Glutamatergic neuron (in vitro differentiated cells): ENCODE results near the gene DUS3L. TPM values are rescaled to one million over a fixed set of nuclear protein-coding genes. Genes with fewer than 3 reads are reported as not detected.

Experiments
- DNase-seq: peaks from one replicate; pipeline ENCODE4 v3.0.0; 2022
- H3K27ac Mint-ChIP-seq: one replicate; pipeline ENCODE4 v1.8.0; 2020; ENCODE audit warnings: mild to moderate bottlenecking, mixed read lengths, inconsistent platforms; ENCODE audit not compliant: unreplicated experiment
- H3K27me3 Mint-ChIP-seq: one replicate; pipeline ENCODE4 v1.8.0; 2020; ENCODE audit warnings: mild to moderate bottlenecking, moderate library complexity, mixed read lengths, inconsistent platforms; ENCODE audit not compliant: unreplicated experiment
- H3K36me3 Mint-ChIP-seq: one replicate; pipeline ENCODE4 v1.8.0; 2020; ENCODE audit warnings: mild to moderate bottlenecking, mixed read lengths, inconsistent platforms; ENCODE audit not compliant: unreplicated experiment
- H3K4me1 Mint-ChIP-seq: one replicate; pipeline ENCODE4 v1.8.0; 2020; ENCODE audit warnings: mild to moderate bottlenecking, low read depth, mixed read lengths, inconsistent platforms; ENCODE audit not compliant: unreplicated experiment
- H3K4me3 Mint-ChIP-seq: one replicate; pipeline ENCODE4 v1.8.0; 2020; ENCODE audit warnings: mild to moderate bottlenecking, mixed read lengths, inconsistent platforms; ENCODE audit not compliant: unreplicated experiment
- H3K9me3 Mint-ChIP-seq: one replicate; pipeline ENCODE4 v1.8.0; 2020; ENCODE audit warnings: mild to moderate bottlenecking, moderate library complexity, mixed read lengths, inconsistent platforms; ENCODE audit not compliant: unreplicated experiment
- total RNA-seq: library from RNA; stranded (reverse); fragmentation: NEBNext Ultra II Directional; extraction: Animal tissue kit (Norgen Biotek cat#: 25700); gene quantifications from one replicate; pipeline ENCODE4 v1.2.1, GENCODE V29; 2021; ENCODE audit not compliant: unreplicated experiment
- TF ChIP-seq, protein P1 (sequence below): fragments of 200-600 bp; sonication (generic); IDR thresholded peaks from one replicate; pipeline ENCODE4 v1.5.0; 2021; ENCODE audit not compliant: partially characterized antibody, unreplicated experiment

DUS3L gene
- total RNA-seq, 1 donor from 2014 or later, result 22.4 TPM

DNA sequence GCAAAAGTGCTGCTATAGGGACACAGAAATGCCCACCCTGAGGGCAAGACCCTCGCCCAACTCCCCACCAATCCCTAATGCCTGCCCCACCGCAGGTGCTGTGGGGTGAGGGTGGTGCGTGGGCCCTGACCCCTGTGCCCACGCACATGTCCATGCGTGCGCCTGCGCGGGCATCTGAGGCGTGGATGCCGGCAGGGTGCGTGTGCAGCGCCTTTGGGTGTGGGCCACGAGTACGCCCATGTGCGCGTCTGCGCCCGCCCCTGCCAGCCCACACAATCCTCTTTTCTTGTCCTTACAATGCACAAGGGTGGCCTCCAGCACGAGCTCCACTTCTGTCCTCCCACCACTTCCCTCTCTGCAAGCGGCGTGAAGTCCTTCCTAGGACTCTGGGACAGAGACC is 34.2 kb upstream of the DUS3L start:
- H3K4me1 Mint-ChIP-seq, result no peaks in the 10 kb centered on the region
- no peak overlapping the region for H3K27ac Mint-ChIP-seq
- no peak for DNase-seq
- H3K4me3 Mint-ChIP-seq, result no peak overlapping the region
- peaks cover 10% of the 10 kb centered on the region for H3K27me3 Mint-ChIP-seq
- TF ChIP-seq, protein P1, sequence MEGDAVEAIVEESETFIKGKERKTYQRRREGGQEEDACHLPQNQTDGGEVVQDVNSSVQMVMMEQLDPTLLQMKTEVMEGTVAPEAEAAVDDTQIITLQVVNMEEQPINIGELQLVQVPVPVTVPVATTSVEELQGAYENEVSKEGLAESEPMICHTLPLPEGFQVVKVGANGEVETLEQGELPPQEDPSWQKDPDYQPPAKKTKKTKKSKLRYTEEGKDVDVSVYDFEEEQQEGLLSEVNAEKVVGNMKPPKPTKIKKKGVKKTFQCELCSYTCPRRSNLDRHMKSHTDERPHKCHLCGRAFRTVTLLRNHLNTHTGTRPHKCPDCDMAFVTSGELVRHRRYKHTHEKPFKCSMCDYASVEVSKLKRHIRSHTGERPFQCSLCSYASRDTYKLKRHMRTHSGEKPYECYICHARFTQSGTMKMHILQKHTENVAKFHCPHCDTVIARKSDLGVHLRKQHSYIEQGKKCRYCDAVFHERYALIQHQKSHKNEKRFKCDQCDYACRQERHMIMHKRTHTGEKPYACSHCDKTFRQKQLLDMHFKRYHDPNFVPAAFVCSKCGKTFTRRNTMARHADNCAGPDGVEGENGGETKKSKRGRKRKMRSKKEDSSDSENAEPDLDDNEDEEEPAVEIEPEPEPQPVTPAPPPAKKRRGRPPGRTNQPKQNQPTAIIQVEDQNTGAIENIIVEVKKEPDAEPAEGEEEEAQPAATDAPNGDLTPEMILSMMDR, result no peak
- peaks cover 14% of the 10 kb centered on the region for H3K9me3 Mint-ChIP-seq
- H3K36me3 Mint-ChIP-seq, result no peaks in the 10 kb centered on the region

DNA sequence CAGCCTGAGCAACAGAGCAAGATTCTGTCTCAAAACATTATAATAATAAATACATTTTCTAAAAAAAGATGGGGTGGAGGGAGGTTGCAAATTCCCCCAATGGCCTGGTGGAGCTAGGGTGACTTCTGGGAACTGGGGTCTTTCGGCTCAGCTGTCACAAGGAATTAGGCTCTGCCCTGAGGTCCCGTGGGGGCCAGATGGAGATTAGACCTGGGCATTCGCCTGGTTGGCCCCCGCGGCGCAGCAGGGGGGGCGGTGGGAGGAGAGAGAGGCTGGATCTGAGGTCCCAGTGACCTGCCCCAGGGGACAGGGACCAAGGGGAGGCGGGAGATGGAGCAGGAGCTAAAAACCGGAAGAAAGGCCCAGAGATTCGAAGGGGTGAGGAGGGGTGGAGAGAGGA is 33.8 kb upstream of the DUS3L start:
- H3K4me3 Mint-ChIP-seq, result no peak overlapping the region
- H3K27me3 Mint-ChIP-seq, result peaks cover 10% of the 10 kb centered on the region
- peaks cover 14% of the 10 kb centered on the region for H3K9me3 Mint-ChIP-seq
- no peak overlapping the region for H3K27ac Mint-ChIP-seq
- no peaks in the 10 kb centered on the region for H3K4me1 Mint-ChIP-seq
- H3K36me3 Mint-ChIP-seq, result no peaks in the 10 kb centered on the region
- DNase-seq, result peak; percentile 47
- TF ChIP-seq, protein P1, result no peak

DNA sequence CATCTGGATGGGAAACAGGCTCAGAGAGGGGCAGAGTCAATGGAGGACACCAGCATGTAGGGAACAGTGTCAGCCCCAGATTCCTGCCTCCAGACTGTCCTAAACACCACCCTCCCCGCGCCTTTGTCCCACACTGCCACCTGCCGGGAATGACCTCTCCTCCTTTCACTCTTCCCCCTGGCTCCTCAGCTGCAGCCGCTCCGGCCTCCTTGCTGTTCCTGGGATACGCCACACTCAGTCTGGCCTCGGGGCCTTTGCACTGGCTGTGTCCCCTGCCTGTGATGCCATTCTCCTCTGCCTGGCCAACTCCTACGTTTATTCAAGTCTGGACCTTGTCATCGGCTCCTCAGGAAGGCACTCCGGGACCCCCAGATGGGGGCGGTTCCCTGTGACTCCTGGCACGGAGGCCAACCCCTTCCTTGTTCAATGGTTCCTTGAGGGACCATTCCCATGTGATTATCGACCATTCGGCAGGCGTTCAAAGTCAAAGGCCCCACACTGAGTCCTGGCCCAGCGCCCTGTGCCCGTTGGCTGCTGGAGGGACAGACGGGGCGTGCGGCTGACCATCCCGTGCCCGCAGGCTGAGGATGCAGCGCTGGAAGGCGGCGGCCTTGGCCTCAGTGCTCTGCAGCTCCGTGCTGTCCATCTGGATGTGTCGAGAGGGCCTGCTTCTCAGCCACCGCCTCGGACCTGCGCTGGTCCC is 32.8 kb upstream of the DUS3L start:
- H3K27me3 Mint-ChIP-seq, result peaks cover 10% of the 10 kb centered on the region
- H3K4me1 Mint-ChIP-seq, result no peaks in the 10 kb centered on the region
- DNase-seq, result no peak
- H3K9me3 Mint-ChIP-seq, result peaks cover 14% of the 10 kb centered on the region
- H3K36me3 Mint-ChIP-seq, result no peaks in the 10 kb centered on the region
- no peak overlapping the region for H3K27ac Mint-ChIP-seq
- TF ChIP-seq, protein P1, result no peak
- no peak overlapping the region for H3K4me3 Mint-ChIP-seq

DNA sequence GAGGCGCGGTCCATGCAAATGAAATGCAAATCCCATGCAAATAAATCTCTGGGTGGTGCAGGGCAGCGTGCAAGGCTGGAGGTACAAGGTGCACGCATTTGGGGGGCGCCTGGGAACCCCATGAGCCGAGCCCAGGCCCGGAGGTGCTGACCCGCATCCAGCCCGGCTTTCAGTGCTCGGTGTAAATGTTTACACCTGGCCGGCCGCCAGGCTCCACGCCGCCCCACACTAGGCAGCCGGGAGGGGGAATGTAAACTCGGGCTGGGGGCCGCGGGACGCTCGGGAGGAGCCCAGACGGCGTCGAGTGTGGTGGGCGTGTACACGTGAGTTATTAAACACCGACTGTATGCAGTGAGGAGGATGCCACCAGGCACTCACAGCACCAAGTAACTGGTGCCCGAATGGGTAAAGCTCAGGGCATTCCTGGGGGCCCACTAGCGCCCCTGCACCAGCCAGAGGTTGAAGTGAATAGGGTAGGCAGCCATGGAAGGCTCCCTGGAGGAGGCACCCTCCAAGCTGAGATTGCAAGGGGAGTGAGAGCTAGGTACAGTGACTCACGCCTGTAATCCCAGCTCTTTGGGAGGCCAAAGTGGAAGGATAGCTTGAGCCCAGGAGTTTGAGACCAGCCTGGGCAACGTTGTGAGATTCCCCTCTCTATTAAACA is 31.4 kb upstream of the DUS3L start:
- Mint-ChIP-seq H3K36me3 (no peaks in the 10 kb centered on the region), H3K9me3 (peaks cover 9% of the 10 kb centered on the region), H3K27me3 (peaks cover 4% of the 10 kb centered on the region), H3K4me1 (no peaks in the 10 kb centered on the region), H3K27ac (no peak overlapping the region), H3K4me3 (no peak overlapping the region)
- no peak for DNase-seq
- TF ChIP-seq, protein P1, result no peak

DNA sequence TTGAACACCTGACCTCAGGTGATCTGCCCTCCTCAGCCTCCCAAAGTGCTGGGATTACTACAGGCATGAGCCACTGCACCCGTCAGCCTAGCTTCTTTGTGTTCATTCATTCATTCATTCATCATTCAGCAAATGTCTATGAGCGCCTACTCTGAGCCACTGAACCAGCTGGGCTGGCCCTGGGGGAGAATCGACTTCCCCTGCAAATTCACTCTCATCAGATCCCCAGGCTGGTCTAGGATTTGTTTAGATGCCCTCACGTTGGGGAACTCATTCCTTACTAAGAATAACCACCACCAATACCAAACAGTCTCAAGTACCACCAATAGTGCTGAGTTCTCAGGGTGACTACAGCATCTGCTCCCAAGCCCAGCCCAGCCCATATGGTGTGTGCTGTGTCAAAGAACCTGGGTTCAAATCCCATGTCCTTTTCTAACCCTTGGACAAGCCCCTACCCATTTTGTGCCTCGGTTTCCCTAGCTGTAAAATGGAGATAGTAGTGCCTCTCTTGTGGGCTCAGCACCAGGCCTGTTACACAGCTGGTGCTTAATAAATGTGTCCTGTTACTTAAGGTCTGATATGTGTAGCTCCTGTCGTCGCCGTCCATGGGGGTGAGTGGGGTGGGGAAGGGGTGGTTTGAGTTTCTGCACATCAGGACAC is 30.7 kb upstream of the DUS3L start:
- Mint-ChIP-seq H3K36me3 (no peaks in the 10 kb centered on the region), H3K9me3 (peaks cover 6% of the 10 kb centered on the region), H3K27me3 (peaks cover 5% of the 10 kb centered on the region), H3K27ac (no peak overlapping the region), H3K4me3 (no peak overlapping the region), H3K4me1 (no peaks in the 10 kb centered on the region)
- no peak for DNase-seq
- TF ChIP-seq, protein P1, result no peak
